Ureter (tissue), 1 donor: ENCODE measurements around the gene GNG10. TPM values are rescaled to one million over a fixed set of nuclear protein-coding genes. Genes with fewer than 3 reads are reported as not detected.
"Not testable (repeated sequence)": the region's sequence is repeated elsewhere in the genome, so short reads cannot be mapped to it uniquely, and the experiment has no call there.

Experiments
- DNase-seq: peaks from one replicate; pipeline ENCODE4 v3.0.0-alpha.2; 2020; ENCODE audit warnings: low spot score
- total RNA-seq: library from RNA; stranded (reverse); gene quantifications from one replicate; pipeline ENCODE4 v1.2.4, GENCODE V29; 2023
- donor health status: DM: yes; HTN: yes; CAD: no.

Gene GNG10
- total RNA-seq, 1 donor from 2014 or later = 50.7 TPM

GRCh38 chr9:111649016-111649415, 12.4 kb upstream of the GNG10 start:
- DNase-seq = no peak

- no peak for DNase-seq
Measured at GRCh38 chr9:111657051-111657450, 4.4 kb upstream of the GNG10 start.

- DNase-seq = no peak
Measured at GRCh38 chr9:111658943-111659342, 2.5 kb upstream of the GNG10 start.

GRCh38 chr9:111659691-111660090, 1.7 kb upstream of the GNG10 start:
- no peak for DNase-seq

GRCh38 chr9:111661802-111662521, 557 bp downstream of the GNG10 start:
- peak; percentile 50 for DNase-seq

- DNase-seq = no peak
Measured at GRCh38 chr9:111662576-111663300, 1.3 kb downstream of the GNG10 start.

GRCh38 chr9:111663301-111663823, 2.0 kb downstream of the GNG10 start:
- DNase-seq = no peak

GRCh38 chr9:111668026-111668573, 6.7 kb downstream of the GNG10 start:
- no peak for DNase-seq

GRCh38 chr9:111668601-111669000, 7.2 kb downstream of the GNG10 start:
- DNase-seq = not testable (repeated sequence)

GRCh38 chr9:111674319-111674718, 12.9 kb downstream of the GNG10 start:
- DNase-seq = no peak

GRCh38 chr9:111676116-111676515, 14.7 kb downstream of the GNG10 start:
- DNase-seq = no peak

GRCh38 chr9:111678293-111678692, 16.9 kb downstream of the GNG10 start:
- DNase-seq = no peak

GRCh38 chr9:111679199-111679598, 17.8 kb downstream of the GNG10 start:
- no peak for DNase-seq

GRCh38 chr9:111683392-111683791, 22.0 kb downstream of the GNG10 start:
- no peak for DNase-seq

- DNase-seq = no peak
Measured at GRCh38 chr9:111691672-111692329, 30.4 kb downstream of the GNG10 start.

GRCh38 chr9:111696796-111697195, 35.4 kb downstream of the GNG10 start:
- DNase-seq = no peak

GRCh38 chr9:111700776-111701175, 39.4 kb downstream of the GNG10 start:
- DNase-seq = no peak

- no peak for DNase-seq
Measured at GRCh38 chr9:111704503-111704902, 43.1 kb downstream of the GNG10 start.

GRCh38 chr9:111711548-111711947, 50.1 kb downstream of the GNG10 start:
- no peak for DNase-seq

- DNase-seq = no peak
Measured at GRCh38 chr9:111712369-111712768, 51.0 kb downstream of the GNG10 start.

- no peak for DNase-seq
Measured at GRCh38 chr9:111715471-111715870, 54.1 kb downstream of the GNG10 start.

GRCh38 chr9:111719541-111719940, 58.1 kb downstream of the GNG10 start:
- DNase-seq = no peak
